Measurements from ENCODE around the gene PRPF31. TPM values are rescaled to one million over a fixed set of nuclear protein-coding genes. Genes with fewer than 3 reads are reported as not detected.
A peak's percentile ranks its signal among the peaks of the same experiment; 100 is the strongest.
"Not testable (repeated sequence)": the region's sequence is repeated elsewhere in the genome, so short reads cannot be mapped to it uniquely, and the experiment has no call there.

Gene PRPF31
- total RNA-seq, 6 donors from 2014 or later = 43.9 to 73.3 (median 47.4) TPM

GRCh38 chr19:54169149-54169740 is 53.7 kb downstream of the PRPF31 start:
- Histone ChIP-seq H3K36me3 (no peaks in the 10 kb centered on the region), H3K9me3 (no peaks in the 10 kb centered on the region), H3K27me3 (no peaks in the 10 kb centered on the region), H3K4me1 (peaks cover 5 to 24% (median 13%) of the 10 kb centered on the region in 4 donors), H3K27ac (no peak overlapping the region), H3K4me3 (no peak overlapping the region)
- no peak for ATAC-seq (ENCODE audit: low FRiP score in 2 of 2)
- TF ChIP-seq POLR2A (IDR thresholded peaks at IDR 0.05) (no peak), POLR2AphosphoS5 (IDR thresholded peaks at IDR 0.05) (no peak), CTCF (IDR thresholded peaks at IDR 0.05) (no peak), EP300 (IDR thresholded peaks at IDR 0.05) (no peak)
- no peak for DNase-seq
- WGBS, 2 donors = 86 to 89% methylated on average over 21 of the region's 21 CpGs

- H3K9me3 ChIP-seq; DNase-seq; ATAC-seq (ENCODE audit: low FRiP score in 2 of 2); H3K27me3 ChIP-seq: not testable (repeated sequence)
- Histone ChIP-seq H3K4me3 (peak overlapping the region in 3 of 4 donors; percentile 39 to 50 (median 47)), H3K36me3 (peaks cover 0 to 11% (median 2%) of the 10 kb centered on the region in 4 donors), H3K4me1 (peaks cover 0 to 19% (median 8%) of the 10 kb centered on the region in 4 donors), H3K27ac (peak overlapping the region in 2 of 4 donors; percentile 53 to 77)
- 67 to 69% methylated on average over 11 to 13 of the region's 23 CpGs for WGBS, 2 donors
Observed at GRCh38 chr19:54171736-54172431, 56.3 kb downstream of the PRPF31 start.

- DNase-seq (peak in 1 of 2 donors; percentile 90), ATAC-seq (ENCODE audit: low FRiP score in 2 of 2) (peak; percentile 62 to 94)
- whole genome bisulfite sequencing, 2 donors = 11 to 14% methylated on average over 3 to 11 of the region's 13 CpGs
- peaks cover 0 to 19% (median 8%) of the 10 kb centered on the region in 4 donors for H3K4me1 ChIP-seq
- no peaks in the 10 kb centered on the region for H3K27me3 ChIP-seq
- peak within 1 kb of the TSS; percentile 16 to 80 (median 65) for H3K27ac ChIP-seq
- peaks cover 0 to 11% (median 2%) of the 10 kb centered on the region in 4 donors for H3K36me3 ChIP-seq
- TF ChIP-seq POLR2A (IDR thresholded peaks at IDR 0.05) (peak in 2 of 4 donors; percentile 27 to 63), EP300 (IDR thresholded peaks at IDR 0.05) (no peak), CTCF (IDR thresholded peaks at IDR 0.05) (peak in 3 of 6 experiments; percentile 51 to 78 (median 69)), POLR2AphosphoS5 (IDR thresholded peaks at IDR 0.05) (peak in 1 of 2 donors; percentile 55)
- peak within 1 kb of the TSS in 3 of 4 donors; percentile 39 to 50 (median 47) for H3K4me3 ChIP-seq
- no peaks in the 10 kb centered on the region for H3K9me3 ChIP-seq
Observed at GRCh38 chr19:54172471-54173358, 57.2 kb downstream of the PRPF31 start, which contains the start of gene TMC4. Gene TMC4 (minus strand): TSS chr19:54173160. CDS start chr19:54173117, 43 bp downstream.

GRCh38 chr19:54173359-54173699 is 57.8 kb downstream of the PRPF31 start:
- H3K27me3 ChIP-seq = no peaks in the 10 kb centered on the region
- H3K27ac ChIP-seq = peak overlapping the region in 2 of 4 donors; percentile 53 to 77
- H3K4me1 ChIP-seq = peaks cover 0 to 16% (median 6%) of the 10 kb centered on the region in 4 donors
- WGBS, 2 donors = 42 to 70% methylated on average over 6 to 14 of the region's 15 CpGs
- TF ChIP-seq POLR2A (IDR thresholded peaks at IDR 0.05) = no peak
- no peak for TF ChIP-seq EP300 (IDR thresholded peaks at IDR 0.05)
- no peak for TF ChIP-seq POLR2AphosphoS5 (IDR thresholded peaks at IDR 0.05)
- TF ChIP-seq CTCF (IDR thresholded peaks at IDR 0.05) = no peak
- peaks cover 0 to 11% (median 4%) of the 10 kb centered on the region in 4 donors for H3K36me3 ChIP-seq
- DNase-seq (no peak), ATAC-seq (ENCODE audit: low FRiP score in 2 of 2) (no peak)
- no peaks in the 10 kb centered on the region for H3K9me3 ChIP-seq
- peak overlapping the region in 3 of 4 donors; percentile 39 to 50 (median 47) for H3K4me3 ChIP-seq
